CD4-positive, CD25-positive, alpha-beta regulatory T cell (primary cell): ENCODE measurements around the gene ATP2C2. TPM values are rescaled to one million over a fixed set of nuclear protein-coding genes. Genes with fewer than 3 reads are reported as not detected.
A peak's percentile ranks its signal among the peaks of the same experiment; 100 is the strongest.

Source experiments
- ATAC-seq, 2 donors: fragments of 150-1000 bp; cut with Tn5 transposase; one replicate each; pipeline ENCODE4 v1.10.0; 2021; ENCODE audit warnings: low read depth in 2 of 2, moderate number of reproducible peaks in 2 of 2, moderate library complexity in 1 of 2
- DNase-seq, 3 donors: peaks; one replicate each; pipeline versions ENCODE4 v3.0.0 to v3.0.0-alpha.2; 2012 to 2022; ENCODE audit warnings: mixed read lengths in 1 of 3
- H3K27ac ChIP-seq: one replicate; pipeline ENCODE4 v1.7.0; 2013; ENCODE audit warnings: mild to moderate bottlenecking, low read length; ENCODE audit not compliant: insufficient read depth, poor library complexity, severe bottlenecking
- H3K27me3 ChIP-seq: one replicate; pipeline ENCODE4 v1.7.0; 2013; ENCODE audit warnings: low read length; ENCODE audit not compliant: control insufficient read depth, insufficient read depth
- H3K36me3 ChIP-seq: one replicate; pipeline ENCODE4 v1.7.0; 2013; ENCODE audit warnings: mild to moderate bottlenecking, low read length, moderate library complexity; ENCODE audit not compliant: control insufficient read depth, insufficient read depth
- H3K4me1 ChIP-seq: 2 replicates; pipeline ENCODE4 v1.7.0; 2013; ENCODE audit warnings: mild to moderate bottlenecking, low read length; ENCODE audit not compliant: insufficient read depth, control insufficient read depth, poor library complexity, severe bottlenecking
- H3K4me3 ChIP-seq: one replicate; pipeline ENCODE4 v1.7.0; 2013; ENCODE audit warnings: low read depth, mild to moderate bottlenecking, low read length, moderate library complexity
- H3K9me3 ChIP-seq, 2 experiments: 1 replicate in 1 of 2; 2 replicates in 1 of 2; pipeline ENCODE4 v1.7.0; 2013; ENCODE audit warnings: low read length in 2 of 2, mild to moderate bottlenecking in 1 of 2, moderate library complexity in 1 of 2; ENCODE audit not compliant: control insufficient read depth in 2 of 2
- H3K27ac Mint-ChIP-seq, 3 donors: one replicate each; pipeline ENCODE4 v1.8.0; 2020 to 2022; ENCODE audit warnings: mild to moderate bottlenecking in 3 of 3, mixed read lengths in 3 of 3, moderate library complexity in 2 of 3
- H3K27me3 Mint-ChIP-seq: one replicate; pipeline ENCODE4 v1.8.0; 2022; ENCODE audit warnings: mild to moderate bottlenecking, mixed read lengths
- H3K36me3 Mint-ChIP-seq: one replicate; pipeline ENCODE4 v1.8.0; 2020; ENCODE audit warnings: mixed read lengths
- H3K4me1 Mint-ChIP-seq, 4 donors: one replicate each; pipeline ENCODE4 v1.8.0; 2020 to 2022; ENCODE audit warnings: mixed read lengths in 4 of 4, mild to moderate bottlenecking in 1 of 4
- H3K4me3 Mint-ChIP-seq, 4 donors: one replicate each; pipeline ENCODE4 v1.8.0; 2020 to 2022; ENCODE audit warnings: mild to moderate bottlenecking in 4 of 4, mixed read lengths in 4 of 4, moderate library complexity in 3 of 4
- H3K9me3 Mint-ChIP-seq, 7 donors: one replicate each; pipeline ENCODE4 v1.8.0; 2020 to 2022; ENCODE audit warnings: mixed read lengths in 7 of 7, mild to moderate bottlenecking in 3 of 7, moderate library complexity in 2 of 7
- polyA plus RNA-seq, 4 donors: library from polyadenylated mRNA; unstranded; fragments of 300-500 nt; fragmentation: Illumina TruSeq; gene quantifications; one replicate each; pipeline ENCODE4 v1.2.3, GENCODE V29; 2021
- total RNA-seq: library from RNA; stranded (reverse); gene quantifications from one replicate; pipeline ENCODE4 v1.2.3, GENCODE V29; 2022

The ATP2C2 gene
- total and polyA plus RNA-seq, 5 donors from 2014 or later, result 0.10 TPM; not detected in 4

- Histone ChIP-seq H3K4me3 (no peak overlapping the region), H3K9me3 (peaks cover 10 to 13% of the 10 kb centered on the region in 2 experiments), H3K36me3 (peaks cover 53% of the 10 kb centered on the region), H3K27me3 (no peaks in the 10 kb centered on the region), H3K4me1 (no peaks in the 10 kb centered on the region), H3K27ac (no peak overlapping the region)
- Mint-ChIP-seq H3K9me3 (peaks cover 0 to 9% (median 4%) of the 10 kb centered on the region in 7 donors), H3K4me1 (peaks cover 0 to 6% (median 4%) of the 10 kb centered on the region in 4 donors), H3K36me3 (peaks cover 41% of the 10 kb centered on the region), H3K27ac (no peak overlapping the region), H3K4me3 (no peak overlapping the region), H3K27me3 (no peaks in the 10 kb centered on the region)
- ATAC-seq, result no peak
- DNase-seq, result no peak
Observed at GRCh38 chr16:84497418-84498222, 129.3 kb downstream of the ATP2C2 start.

DNA sequence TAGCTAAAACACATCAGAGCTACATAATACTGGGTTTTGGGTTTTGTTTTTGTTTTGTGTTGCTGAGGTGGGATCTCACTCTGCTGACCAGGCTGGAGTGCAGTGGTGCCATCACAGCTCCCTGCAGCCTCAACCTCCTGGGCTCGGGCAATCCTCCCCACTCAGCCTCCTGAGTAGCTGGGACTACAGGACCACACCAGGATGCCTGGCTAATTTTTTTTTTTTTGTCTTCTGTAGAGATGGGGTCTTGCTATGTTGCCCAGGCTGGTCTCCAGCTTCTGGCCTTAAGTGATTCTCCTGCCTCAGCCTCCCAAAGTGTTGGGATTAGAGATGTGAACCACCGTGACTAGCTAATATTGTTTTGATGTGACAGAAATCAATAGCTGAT is 129.9 kb downstream of the ATP2C2 start:
- no peak for DNase-seq
- no peak overlapping the region for H3K27ac ChIP-seq
- peaks cover 5 to 9% of the 10 kb centered on the region in 2 experiments for H3K9me3 ChIP-seq
- Mint-ChIP-seq H3K4me3 (no peak overlapping the region), H3K4me1 (peaks cover 2 to 12% (median 7%) of the 10 kb centered on the region in 4 donors), H3K27ac (no peak overlapping the region), H3K9me3 (peaks cover 0 to 5% (median under 1%) of the 10 kb centered on the region in 7 donors), H3K27me3 (no peaks in the 10 kb centered on the region), H3K36me3 (peaks cover 36% of the 10 kb centered on the region)
- no peak for ATAC-seq
- no peaks in the 10 kb centered on the region for H3K27me3 ChIP-seq
- no peak overlapping the region for H3K4me3 ChIP-seq
- peaks cover 47% of the 10 kb centered on the region for H3K36me3 ChIP-seq
- no peaks in the 10 kb centered on the region for H3K4me1 ChIP-seq

- no peak overlapping the region for H3K4me3 ChIP-seq
- H3K9me3 Mint-ChIP-seq, result peaks cover 0 to 3% (median 0%) of the 10 kb centered on the region in 7 donors
- H3K4me1 ChIP-seq, result peaks cover 6% of the 10 kb centered on the region
- peaks cover 4 to 18% (median 11%) of the 10 kb centered on the region in 4 donors for H3K4me1 Mint-ChIP-seq
- ATAC-seq (no peak), DNase-seq (no peak)
- H3K27me3 ChIP-seq, result no peaks in the 10 kb centered on the region
- no peak overlapping the region for H3K27ac ChIP-seq
- no peak overlapping the region for H3K27ac Mint-ChIP-seq
- peaks cover 0 to under 1% of the 10 kb centered on the region in 2 experiments for H3K9me3 ChIP-seq
- H3K4me3 Mint-ChIP-seq, result no peak overlapping the region
- H3K27me3 Mint-ChIP-seq, result no peaks in the 10 kb centered on the region
- H3K36me3 Mint-ChIP-seq, result peaks cover 35% of the 10 kb centered on the region
- H3K36me3 ChIP-seq, result peaks cover 39% of the 10 kb centered on the region
Observed at GRCh38 chr16:84498859-84499620, 130.7 kb downstream of the ATP2C2 start.

DNA sequence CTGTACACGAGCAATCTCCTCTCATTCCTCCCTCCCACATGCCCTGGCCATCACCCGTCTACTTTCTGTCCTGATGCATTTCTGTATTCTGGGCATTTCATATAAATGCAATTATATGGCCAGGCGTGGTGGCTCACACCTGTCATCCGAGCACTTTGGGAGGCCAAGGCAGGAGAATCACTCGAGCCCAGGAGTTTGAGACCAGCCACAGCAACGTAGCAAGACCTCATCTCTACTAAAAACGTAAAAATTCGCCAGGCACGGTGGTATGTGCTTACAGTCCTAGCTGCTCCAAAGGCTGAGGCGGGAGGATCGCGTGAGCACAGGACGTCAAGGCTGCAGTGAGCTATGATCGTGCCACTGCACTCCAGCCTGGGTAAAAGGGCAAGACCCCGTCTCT is 131.3 kb downstream of the ATP2C2 start:
- Mint-ChIP-seq H3K27me3 (no peaks in the 10 kb centered on the region), H3K9me3 (no peaks in the 10 kb centered on the region), H3K4me3 (peak overlapping the region in 1 of 4 donors; percentile 64), H3K36me3 (peaks cover 29% of the 10 kb centered on the region), H3K4me1 (peaks cover 4 to 22% (median 12%) of the 10 kb centered on the region in 4 donors), H3K27ac (no peak overlapping the region)
- no peaks in the 10 kb centered on the region for H3K27me3 ChIP-seq
- no peak for DNase-seq
- H3K36me3 ChIP-seq, result peaks cover 33% of the 10 kb centered on the region
- no peaks in the 10 kb centered on the region for H3K9me3 ChIP-seq
- H3K4me3 ChIP-seq, result no peak overlapping the region
- ATAC-seq, result no peak
- H3K27ac ChIP-seq, result no peak overlapping the region
- peaks cover 10% of the 10 kb centered on the region for H3K4me1 ChIP-seq

- peak overlapping the region in 2 of 4 donors; percentile 64 to 74 for H3K4me3 Mint-ChIP-seq
- peaks cover 20% of the 10 kb centered on the region for H3K36me3 Mint-ChIP-seq
- Histone ChIP-seq H3K27me3 (no peaks in the 10 kb centered on the region), H3K4me1 (peaks cover 19% of the 10 kb centered on the region), H3K9me3 (no peaks in the 10 kb centered on the region), H3K27ac (no peak overlapping the region), H3K4me3 (no peak overlapping the region), H3K36me3 (peaks cover 24% of the 10 kb centered on the region)
- H3K27me3 Mint-ChIP-seq, result no peaks in the 10 kb centered on the region
- no peak for DNase-seq
- peaks cover 4 to 31% (median 18%) of the 10 kb centered on the region in 4 donors for H3K4me1 Mint-ChIP-seq
- H3K27ac Mint-ChIP-seq, result no peak overlapping the region
- no peak for ATAC-seq
- no peaks in the 10 kb centered on the region for H3K9me3 Mint-ChIP-seq
Observed at GRCh38 chr16:84500531-84500930, 132.2 kb downstream of the ATP2C2 start.

GRCh38 chr16:84501077-84501735 is 132.9 kb downstream of the ATP2C2 start:
- peaks cover 18% of the 10 kb centered on the region for H3K36me3 ChIP-seq
- no peaks in the 10 kb centered on the region for H3K9me3 Mint-ChIP-seq
- no peaks in the 10 kb centered on the region for H3K9me3 ChIP-seq
- peaks cover 15% of the 10 kb centered on the region for H3K36me3 Mint-ChIP-seq
- H3K27ac ChIP-seq, result no peak overlapping the region
- DNase-seq, result no peak
- H3K27me3 Mint-ChIP-seq, result no peaks in the 10 kb centered on the region
- H3K4me1 Mint-ChIP-seq, result peaks cover 4 to 37% (median 22%) of the 10 kb centered on the region in 4 donors
- peak overlapping the region in 2 of 4 donors; percentile 25 to 74 for H3K4me3 Mint-ChIP-seq
- H3K27ac Mint-ChIP-seq, result peak overlapping the region in 1 of 3 donors; percentile 56
- no peaks in the 10 kb centered on the region for H3K27me3 ChIP-seq
- peaks cover 26% of the 10 kb centered on the region for H3K4me1 ChIP-seq
- ATAC-seq, result no peak
- no peak overlapping the region for H3K4me3 ChIP-seq

- Histone ChIP-seq H3K27me3 (no peaks in the 10 kb centered on the region), H3K36me3 (peaks cover 10% of the 10 kb centered on the region), H3K9me3 (no peaks in the 10 kb centered on the region), H3K4me1 (peaks cover 31% of the 10 kb centered on the region), H3K4me3 (no peak overlapping the region), H3K27ac (no peak overlapping the region)
- no peak for DNase-seq
- Mint-ChIP-seq H3K9me3 (no peaks in the 10 kb centered on the region), H3K27me3 (no peaks in the 10 kb centered on the region), H3K27ac (no peak overlapping the region), H3K36me3 (peaks cover 9% of the 10 kb centered on the region), H3K4me1 (peaks cover 5 to 46% (median 25%) of the 10 kb centered on the region in 4 donors), H3K4me3 (peak overlapping the region in 1 of 4 donors; percentile 61)
- no peak for ATAC-seq
Observed at GRCh38 chr16:84502075-84502474, 133.7 kb downstream of the ATP2C2 start.
